ELF-1 (cell line): ENCODE results near the gene STAT6.
A peak's percentile ranks its signal among the peaks of the same experiment; 100 is the strongest.

ENCODE experiments used
- DNase-seq: peaks from one replicate; pipeline ENCODE4 v3.0.0-alpha.2; 2016; ENCODE audit warnings: low read depth, low spot score

STAT6 gene

GRCh38 chr12:57101892-57102695 is 9.1 kb downstream of the STAT6 start:
- DNase-seq, result peak; percentile 52

- no peak for DNase-seq
Measured at GRCh38 chr12:57099766-57100165, 11.4 kb downstream of the STAT6 start.

- DNase-seq, result no peak
Measured at GRCh38 chr12:57099047-57099714, 12.0 kb downstream of the STAT6 start.

GRCh38 chr12:57098546-57098945 is 12.6 kb downstream of the STAT6 start:
- DNase-seq, result no peak

GRCh38 chr12:57097554-57097835 is 13.7 kb downstream of the STAT6 start:
- no peak for DNase-seq

- no peak for DNase-seq
Measured at GRCh38 chr12:57096748-57097553, 14.2 kb downstream of the STAT6 start.

GRCh38 chr12:57096099-57096572 is 15.0 kb downstream of the STAT6 start:
- no peak for DNase-seq

- DNase-seq, result no peak
Measured at GRCh38 chr12:57095440-57095839, 15.7 kb downstream of the STAT6 start.

- DNase-seq, result no peak
Measured at GRCh38 chr12:57094208-57095160, 16.7 kb downstream of the STAT6 start.

- peak; percentile 72 for DNase-seq
Measured at GRCh38 chr12:57093415-57094207, 17.6 kb downstream of the STAT6 start.

- DNase-seq, result no peak
Measured at GRCh38 chr12:57092876-57093414, 18.2 kb downstream of the STAT6 start.

GRCh38 chr12:57092529-57092862 is 18.7 kb downstream of the STAT6 start:
- DNase-seq, result no peak

GRCh38 chr12:57091638-57092528 is 19.3 kb downstream of the STAT6 start:
- no peak for DNase-seq

- DNase-seq, result no peak
Measured at GRCh38 chr12:57090924-57091637, 20.1 kb downstream of the STAT6 start.

GRCh38 chr12:57090490-57090889 is 20.7 kb downstream of the STAT6 start:
- no peak for DNase-seq

- peak; percentile 58 for DNase-seq
Measured at GRCh38 chr12:57089271-57090245, 21.6 kb downstream of the STAT6 start.
